IPS-20b (cell line): Measurements from ENCODE around the gene TLX1.

Experiments used
- H3K27ac ChIP-seq: one replicate; pipeline ENCODE4 v1.5.1; 2013; ENCODE audit warnings: low read length
- H3K27me3 ChIP-seq: 2 replicates; pipeline ENCODE4 v1.6.1; 2013; ENCODE audit warnings: mild to moderate bottlenecking, low read length, inconsistent platforms; ENCODE audit not compliant: insufficient read depth
- H3K36me3 ChIP-seq: 2 replicates; pipeline ENCODE4 v1.6.1; 2013; ENCODE audit warnings: low read depth, mild to moderate bottlenecking, inconsistent platforms, low read length, moderate library complexity; ENCODE audit not compliant: insufficient read depth
- H3K4me1 ChIP-seq: 2 replicates; pipeline ENCODE4 v1.6.1; 2013; ENCODE audit warnings: mild to moderate bottlenecking, control low read depth, inconsistent platforms, low read length, moderate library complexity; ENCODE audit not compliant: insufficient read depth
- H3K4me3 ChIP-seq: 2 replicates; pipeline ENCODE4 v1.5.1; 2013; ENCODE audit warnings: mild to moderate bottlenecking, low read length, inconsistent platforms
- H3K9ac ChIP-seq: 2 replicates; pipeline ENCODE4 v1.6.1; 2013; ENCODE audit warnings: low read depth, mild to moderate bottlenecking, inconsistent platforms, low read length, moderate library complexity
- H3K9me3 ChIP-seq: 2 replicates; pipeline ENCODE4 v1.6.1; 2013; ENCODE audit warnings: mild to moderate bottlenecking, low read depth, low read length, inconsistent platforms; ENCODE audit not compliant: insufficient read depth

The TLX1 gene

DNA sequence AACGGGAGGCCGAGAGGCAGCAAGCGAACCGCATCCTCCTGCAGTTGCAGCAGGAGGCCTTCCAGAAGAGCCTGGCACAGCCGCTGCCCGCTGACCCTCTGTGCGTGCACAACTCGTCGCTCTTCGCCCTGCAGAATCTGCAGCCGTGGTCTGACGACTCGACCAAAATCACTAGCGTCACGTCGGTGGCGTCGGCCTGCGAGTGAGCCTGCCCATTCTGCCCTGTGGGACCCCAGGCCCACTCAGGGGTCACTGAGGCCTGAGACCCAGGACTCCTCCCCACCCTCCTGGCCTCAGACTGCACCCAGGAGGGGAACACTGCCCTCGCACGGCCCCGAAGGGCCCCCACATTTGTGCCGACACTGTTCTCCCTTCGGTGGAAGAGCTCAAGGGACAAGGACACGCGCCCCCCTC, 5.6 kb downstream of the TLX1 start:
- Histone ChIP-seq H3K27me3 (peaks cover 100% of the 10 kb centered on the region), H3K4me1 (no peaks in the 10 kb centered on the region)

GRCh38 chr10:101137271-101137670, 6.2 kb downstream of the TLX1 start:
- no peaks in the 10 kb centered on the region; the same call in 1 of the 2 replicates for H3K9me3 ChIP-seq
- H3K27ac ChIP-seq: no peak overlapping the region
- no peak overlapping the region for H3K4me3 ChIP-seq
- H3K36me3 ChIP-seq: no peaks in the 10 kb centered on the region
- H3K9ac ChIP-seq: no peak overlapping the region
- H3K4me1 ChIP-seq: no peaks in the 10 kb centered on the region
- H3K27me3 ChIP-seq: peaks cover 100% of the 10 kb centered on the region

More for the DNA sequence above, 5.6 kb downstream of the TLX1 start:
- Histone ChIP-seq H3K9me3 (no peaks in the 10 kb centered on the region; the same call in 1 of the 2 replicates), H3K36me3 (no peaks in the 10 kb centered on the region), H3K9ac (no peak overlapping the region), H3K4me3 (no peak overlapping the region), H3K27ac (no peak overlapping the region)

- H3K4me3 ChIP-seq: no peak overlapping the region
- H3K36me3 ChIP-seq: no peaks in the 10 kb centered on the region
- H3K27me3 ChIP-seq: peaks cover 100% of the 10 kb centered on the region
These were observed 7.8 kb downstream of the TLX1 start for GRCh38 chr10:101138788-101139420.

GRCh38 chr10:101139421-101139911, 8.4 kb downstream of the TLX1 start:
- no peak overlapping the region for H3K9ac ChIP-seq
- H3K27me3 ChIP-seq: peaks cover 100% of the 10 kb centered on the region
- no peak overlapping the region for H3K4me3 ChIP-seq
- no peaks in the 10 kb centered on the region; the same call in 1 of the 2 replicates for H3K9me3 ChIP-seq
- H3K4me1 ChIP-seq: no peaks in the 10 kb centered on the region
- H3K36me3 ChIP-seq: no peaks in the 10 kb centered on the region
- H3K27ac ChIP-seq: no peak overlapping the region

More at GRCh38 chr10:101138788-101139420, 7.8 kb downstream of the TLX1 start:
- Histone ChIP-seq H3K9ac (no peak overlapping the region), H3K9me3 (no peaks in the 10 kb centered on the region; the same call in 1 of the 2 replicates), H3K27ac (no peak overlapping the region), H3K4me1 (no peaks in the 10 kb centered on the region)

GRCh38 chr10:101140084-101140949, 9.2 kb downstream of the TLX1 start:
- no peak overlapping the region for H3K27ac ChIP-seq
- peaks cover 100% of the 10 kb centered on the region for H3K27me3 ChIP-seq

DNA sequence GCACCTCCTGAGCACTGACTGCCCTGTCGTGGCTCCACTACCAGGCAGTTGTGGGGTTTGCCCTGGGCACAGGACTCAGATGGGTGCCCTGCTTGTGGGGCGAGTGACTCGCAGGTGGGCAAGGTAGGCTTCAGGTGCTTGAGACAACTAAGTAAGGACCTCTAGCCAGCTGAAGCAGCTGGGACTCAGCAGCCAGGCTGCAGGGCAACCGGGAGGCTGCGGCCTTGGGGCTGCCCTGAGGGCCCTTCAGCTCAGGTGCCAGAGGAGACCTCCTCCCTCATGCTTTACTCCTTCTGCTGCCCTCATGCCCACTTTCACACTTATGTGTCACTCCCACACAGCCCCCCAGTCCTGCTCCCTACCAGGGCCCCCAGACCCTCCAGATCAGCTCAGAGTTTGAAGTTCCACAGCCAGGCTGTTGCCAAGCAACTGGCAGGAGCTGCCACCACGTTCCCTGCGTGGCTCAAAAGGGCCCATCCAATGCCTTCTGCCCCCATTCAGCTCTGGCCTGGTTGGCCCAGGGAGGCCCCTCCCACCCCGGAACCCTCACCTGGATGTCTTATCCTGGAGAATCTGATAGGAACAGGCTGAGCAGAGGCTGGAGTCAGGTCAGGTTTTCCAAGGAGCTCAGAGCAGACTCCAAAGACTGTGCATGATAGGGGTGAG, 10.0 kb downstream of the TLX1 start:
- no peaks in the 10 kb centered on the region for H3K36me3 ChIP-seq
- no peak overlapping the region for H3K4me3 ChIP-seq
- peaks cover 5% of the 10 kb centered on the region; the same call in 1 of the 2 replicates for H3K9me3 ChIP-seq
- no peaks in the 10 kb centered on the region for H3K4me1 ChIP-seq
- peaks cover 100% of the 10 kb centered on the region for H3K27me3 ChIP-seq
- H3K27ac ChIP-seq: no peak overlapping the region
- H3K9ac ChIP-seq: no peak overlapping the region

More at GRCh38 chr10:101140084-101140949, 9.2 kb downstream of the TLX1 start:
- Histone ChIP-seq H3K4me3 (no peak overlapping the region), H3K36me3 (no peaks in the 10 kb centered on the region), H3K9me3 (peaks cover under 1% of the 10 kb centered on the region; the same call in 1 of the 2 replicates), H3K4me1 (no peaks in the 10 kb centered on the region), H3K9ac (no peak overlapping the region)

GRCh38 chr10:101141616-101142532, 10.8 kb downstream of the TLX1 start:
- H3K27ac ChIP-seq: no peak overlapping the region
- peaks cover 100% of the 10 kb centered on the region for H3K27me3 ChIP-seq
- no peaks in the 10 kb centered on the region for H3K4me1 ChIP-seq
- no peaks in the 10 kb centered on the region for H3K36me3 ChIP-seq
- H3K9ac ChIP-seq: no peak overlapping the region
- H3K9me3 ChIP-seq: peaks cover 5% of the 10 kb centered on the region; the same call in 1 of the 2 replicates
- no peak overlapping the region for H3K4me3 ChIP-seq

DNA sequence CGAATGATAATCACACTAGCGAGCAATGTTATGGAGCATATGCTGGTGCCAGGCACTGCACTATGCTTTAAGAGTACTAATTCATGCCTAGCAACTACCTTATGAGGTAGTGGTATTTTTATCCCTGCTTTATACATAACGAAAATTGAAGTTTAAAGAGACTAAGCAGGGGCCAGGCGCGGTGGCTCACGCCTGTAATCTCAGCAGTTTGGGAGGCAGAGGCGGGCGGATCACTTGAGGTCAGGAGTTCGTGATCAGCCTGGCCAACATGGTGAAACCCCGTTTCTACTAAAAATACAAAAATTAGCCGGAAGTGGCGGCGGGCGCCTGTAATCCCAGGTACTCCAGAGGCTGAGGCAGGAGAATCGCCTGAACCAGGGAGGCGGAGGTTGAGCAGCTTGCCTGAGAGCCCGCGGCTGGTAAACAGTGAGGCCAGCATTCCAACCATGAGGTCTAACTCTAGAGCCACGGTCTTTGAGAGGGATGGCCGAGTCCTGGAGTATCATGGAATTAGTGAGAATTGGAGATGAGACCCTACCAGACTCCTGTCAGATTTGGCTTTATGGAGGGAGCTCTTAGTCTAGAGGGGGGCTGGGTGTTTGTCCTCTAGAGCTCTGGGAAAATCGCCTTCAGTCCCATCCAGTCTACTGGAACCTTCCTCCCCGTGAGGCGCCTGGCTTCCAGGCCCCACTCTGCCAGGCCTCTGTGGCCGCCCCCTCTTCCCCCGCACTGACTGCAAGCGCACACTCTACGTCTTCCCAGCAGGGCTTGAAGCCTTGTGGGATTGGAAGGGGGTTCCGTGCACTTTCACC, 11.6 kb downstream of the TLX1 start:
- H3K4me1 ChIP-seq: no peaks in the 10 kb centered on the region
- no peak overlapping the region for H3K27ac ChIP-seq
- H3K36me3 ChIP-seq: no peaks in the 10 kb centered on the region
- no peak overlapping the region for H3K4me3 ChIP-seq
- H3K9ac ChIP-seq: no peak overlapping the region
- H3K27me3 ChIP-seq: peaks cover 100% of the 10 kb centered on the region
- peaks cover 5% of the 10 kb centered on the region; the same call in 1 of the 2 replicates for H3K9me3 ChIP-seq

DNA sequence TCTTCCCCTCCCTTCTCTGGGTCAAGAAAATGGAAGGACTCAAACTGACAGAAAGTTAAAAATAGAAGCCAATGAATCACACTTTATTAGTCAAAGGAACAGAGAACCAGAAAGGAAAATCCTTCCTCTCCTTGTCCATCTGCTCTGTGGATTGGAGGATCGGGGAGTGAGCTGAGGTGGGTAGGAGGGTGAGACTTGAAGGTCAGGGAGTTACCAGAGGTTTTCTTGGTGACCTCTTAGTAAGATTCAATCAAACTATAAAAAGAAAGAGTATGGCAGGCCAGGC, 12.2 kb downstream of the TLX1 start:
- peaks cover 100% of the 10 kb centered on the region for H3K27me3 ChIP-seq
- H3K4me1 ChIP-seq: no peaks in the 10 kb centered on the region
- H3K4me3 ChIP-seq: no peak overlapping the region
- H3K9me3 ChIP-seq: peaks cover 5% of the 10 kb centered on the region; the same call in 1 of the 2 replicates
- H3K27ac ChIP-seq: no peak overlapping the region
- no peaks in the 10 kb centered on the region for H3K36me3 ChIP-seq
- no peak overlapping the region for H3K9ac ChIP-seq

DNA sequence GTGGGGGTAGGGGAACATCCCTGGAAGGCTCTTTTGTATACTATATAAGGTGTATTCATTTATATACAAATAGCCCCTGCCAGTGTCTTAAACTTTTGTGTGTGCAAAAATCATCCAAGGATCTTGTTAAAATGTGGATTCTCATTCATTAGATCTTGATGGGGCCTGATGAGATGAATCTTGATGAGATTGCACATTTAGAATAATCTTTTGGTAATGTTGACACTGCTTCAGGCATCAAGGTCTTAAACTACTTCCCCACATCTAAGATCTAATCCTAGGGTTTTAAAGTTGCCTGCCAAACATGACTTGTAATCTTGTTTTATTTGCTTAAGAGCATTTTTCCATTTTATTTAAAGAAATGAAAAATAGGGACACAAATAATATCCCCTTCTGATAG, 13.0 kb downstream of the TLX1 start:
- H3K4me3 ChIP-seq: no peak overlapping the region
- H3K9me3 ChIP-seq: peaks cover 5% of the 10 kb centered on the region; the same call in 1 of the 2 replicates
- H3K27ac ChIP-seq: no peak overlapping the region
- no peak overlapping the region for H3K9ac ChIP-seq
- H3K36me3 ChIP-seq: no peaks in the 10 kb centered on the region
- H3K4me1 ChIP-seq: no peaks in the 10 kb centered on the region
- H3K27me3 ChIP-seq: peaks cover 100% of the 10 kb centered on the region
